Activated CD4-positive, alpha-beta T cell treated with anti-CD3 and anti-CD28 coated beads, Interleukin-2, amount 10 ng/mL, durations not matched to agents 24 days and 14 days (primary cell): Measurements from ENCODE around the gene PDRG1. TPM values are rescaled to one million over a fixed set of nuclear protein-coding genes. Genes with fewer than 3 reads are reported as not detected.

Source experiments
- DNase-seq: peaks from one replicate; pipeline ENCODE4 v3.0.0; 2022
- H3K27ac Mint-ChIP-seq: one replicate; pipeline ENCODE4 v1.8.0; 2022; ENCODE audit warnings: mild to moderate bottlenecking, mixed read lengths
- H3K27me3 Mint-ChIP-seq: one replicate; pipeline ENCODE4 v1.8.0; 2022; ENCODE audit warnings: mixed read lengths
- H3K36me3 Mint-ChIP-seq: one replicate; pipeline ENCODE4 v1.8.0; 2022; ENCODE audit warnings: low read depth, mild to moderate bottlenecking, mixed read lengths
- H3K4me1 Mint-ChIP-seq: one replicate; pipeline ENCODE4 v1.8.0; 2021; ENCODE audit warnings: mixed read lengths
- H3K4me3 Mint-ChIP-seq: one replicate; pipeline ENCODE4 v1.8.0; 2022; ENCODE audit warnings: mild to moderate bottlenecking, moderate library complexity, mixed read lengths
- H3K9me3 Mint-ChIP-seq: one replicate; pipeline ENCODE4 v1.8.0; 2021; ENCODE audit warnings: mixed read lengths
- intact Hi-C: fragments of 100-400 bp; cut with micrococcal nuclease; formaldehyde crosslinking; loops from one replicate; pipeline ENCODE4 v1.15.1; 2023
- total RNA-seq: library from RNA; stranded (reverse); gene quantifications from 2 replicates; pipeline ENCODE4 v1.2.3, GENCODE V29; 2022

The PDRG1 gene
- total RNA-seq, 1 donor from 2014 or later, result 19.3 TPM

DNA sequence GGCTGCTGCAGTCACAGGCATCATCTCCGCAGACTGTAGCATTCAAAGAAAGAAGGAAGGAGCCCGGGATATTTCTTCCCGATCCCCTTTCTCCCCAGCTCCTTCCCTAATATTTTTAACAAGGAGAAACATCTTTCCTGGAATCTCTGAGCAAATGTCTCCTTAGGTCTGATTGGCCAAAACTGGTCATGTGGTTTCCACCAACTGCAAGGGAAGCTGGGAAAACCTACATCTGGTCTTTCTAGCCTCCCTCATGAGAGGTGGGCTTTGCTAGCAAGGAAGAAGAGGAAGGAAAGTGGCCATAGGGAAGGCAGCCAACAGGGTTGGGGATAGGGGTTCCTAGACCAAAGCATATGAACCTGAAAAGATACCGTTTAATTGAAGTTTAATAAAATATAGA lies 35.1 kb downstream of the PDRG1 start:
- no peak overlapping the region for H3K27ac Mint-ChIP-seq
- intact Hi-C loops, result no loop called here
- DNase-seq, result no peak
- H3K36me3 Mint-ChIP-seq, result no peaks in the 10 kb centered on the region
- H3K4me3 Mint-ChIP-seq, result no peak overlapping the region
- H3K4me1 Mint-ChIP-seq, result no peaks in the 10 kb centered on the region
- H3K27me3 Mint-ChIP-seq, result peaks cover 7% of the 10 kb centered on the region
- no peaks in the 10 kb centered on the region for H3K9me3 Mint-ChIP-seq

DNA sequence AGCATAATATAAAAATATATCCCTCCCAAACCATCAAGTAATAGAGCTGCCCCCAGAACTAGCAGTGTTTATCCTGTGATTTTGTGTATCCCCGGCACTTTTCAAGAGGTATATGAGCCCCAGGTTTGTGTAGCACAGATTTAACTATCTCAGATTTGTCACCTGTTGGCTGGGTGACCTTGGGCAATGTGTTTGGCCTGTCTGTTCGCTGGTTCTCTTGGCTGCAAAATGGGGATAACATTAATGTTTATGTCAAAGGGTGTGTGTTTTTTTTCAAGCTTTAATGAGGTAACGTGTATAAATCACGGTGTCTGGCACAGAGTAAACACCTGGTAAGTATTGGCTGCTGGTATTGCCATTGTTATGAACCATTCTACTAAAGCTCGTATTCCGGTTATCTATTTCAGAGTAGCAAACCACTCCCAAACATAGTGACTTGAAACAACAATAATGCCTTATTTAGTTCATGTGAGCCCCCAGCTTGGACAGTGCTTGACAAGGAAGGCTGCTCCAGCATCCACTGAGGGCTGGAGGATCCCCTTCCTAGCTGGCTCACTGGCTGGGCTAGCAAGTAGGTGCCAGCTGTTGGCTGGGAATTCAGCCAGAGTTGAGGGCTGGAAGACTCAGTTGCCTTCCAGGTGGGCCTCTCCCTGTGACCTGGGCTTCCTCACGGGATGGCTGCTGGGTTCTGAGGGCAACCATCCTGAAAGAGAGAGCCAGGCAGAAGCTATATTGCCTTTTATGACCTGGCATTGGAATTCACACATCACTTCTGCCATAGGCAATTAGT lies 36.2 kb downstream of the PDRG1 start:
- peaks cover 7% of the 10 kb centered on the region for H3K27me3 Mint-ChIP-seq
- no peaks in the 10 kb centered on the region for H3K9me3 Mint-ChIP-seq
- intact Hi-C loops, result no loop called here
- no peak for DNase-seq
- no peaks in the 10 kb centered on the region for H3K4me1 Mint-ChIP-seq
- H3K4me3 Mint-ChIP-seq, result no peak overlapping the region
- no peak overlapping the region for H3K27ac Mint-ChIP-seq
- H3K36me3 Mint-ChIP-seq, result no peaks in the 10 kb centered on the region

DNA sequence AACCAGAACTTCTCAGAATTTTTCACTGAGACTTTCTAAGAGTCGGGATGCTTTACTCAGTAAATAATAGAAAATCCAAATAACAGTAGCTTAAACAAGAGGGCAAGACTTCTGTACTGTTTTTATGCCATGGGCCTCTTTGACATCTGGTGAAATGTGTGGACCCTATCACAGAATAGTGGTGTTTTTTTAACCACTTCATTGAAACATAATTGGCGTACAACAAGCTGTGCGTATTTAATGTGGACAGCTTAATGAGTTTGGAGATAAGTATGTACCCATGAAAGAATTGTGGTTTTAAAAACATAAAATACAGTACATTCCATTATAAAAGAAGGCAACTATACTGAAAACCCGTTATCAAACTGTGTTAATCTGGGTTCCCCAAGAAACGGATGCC lies 37.7 kb downstream of the PDRG1 start:
- intact Hi-C loops, result no loop called here
- Mint-ChIP-seq H3K9me3 (no peaks in the 10 kb centered on the region), H3K4me1 (no peaks in the 10 kb centered on the region), H3K27ac (no peak overlapping the region), H3K36me3 (no peaks in the 10 kb centered on the region), H3K4me3 (no peak overlapping the region), H3K27me3 (peaks cover 7% of the 10 kb centered on the region)
- DNase-seq, result no peak

- Mint-ChIP-seq H3K27me3 (peaks cover 7% of the 10 kb centered on the region), H3K4me1 (no peaks in the 10 kb centered on the region), H3K36me3 (no peaks in the 10 kb centered on the region), H3K4me3 (no peak overlapping the region), H3K27ac (no peak overlapping the region), H3K9me3 (no peaks in the 10 kb centered on the region)
- intact Hi-C loops, result no loop called here
- no peak for DNase-seq
Observed at GRCh38 chr20:31913431-31914157, 38.3 kb downstream of the PDRG1 start.

DNA sequence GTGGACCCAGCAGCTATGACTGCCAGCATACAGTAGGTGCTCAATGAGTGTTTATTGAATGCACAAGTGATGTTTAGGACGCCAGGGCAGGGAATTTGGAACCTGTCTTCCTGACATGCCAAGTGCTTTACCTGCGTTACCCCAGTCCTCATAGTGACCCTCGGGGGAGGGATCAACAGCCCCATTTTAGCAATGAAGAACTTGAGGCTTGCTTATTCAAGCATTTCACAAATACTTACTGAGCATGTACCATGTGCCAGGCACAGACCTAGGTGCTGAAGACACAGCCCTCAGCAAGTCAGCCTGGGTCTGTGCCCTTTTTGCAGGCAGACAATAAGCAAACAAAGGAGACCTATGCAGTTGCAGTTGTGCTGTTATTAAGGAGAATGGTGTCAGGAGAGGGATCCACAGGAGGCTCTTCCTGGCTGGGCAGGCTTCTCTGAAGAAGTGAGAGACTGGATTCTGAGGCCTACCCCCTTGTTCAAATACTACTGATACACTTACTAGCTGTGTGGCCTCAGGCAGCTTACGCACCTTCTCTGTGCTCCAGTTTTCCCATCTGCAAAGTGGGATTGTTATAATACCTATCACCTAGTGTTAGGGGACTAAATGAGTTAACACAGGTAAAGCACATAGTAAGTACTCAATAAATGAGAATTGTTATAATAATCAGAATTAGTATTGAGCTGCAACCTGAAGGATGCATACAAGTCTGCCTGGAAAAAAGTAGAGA lies 41.6 kb downstream of the PDRG1 start:
- Mint-ChIP-seq H3K36me3 (no peaks in the 10 kb centered on the region), H3K4me1 (no peaks in the 10 kb centered on the region), H3K27me3 (peaks cover 2% of the 10 kb centered on the region), H3K27ac (no peak overlapping the region), H3K4me3 (no peak overlapping the region), H3K9me3 (no peaks in the 10 kb centered on the region)
- intact Hi-C loops, result no loop called here
- no peak for DNase-seq

- intact Hi-C loops, result no loop called here
- no peak for DNase-seq
- Mint-ChIP-seq H3K9me3 (no peaks in the 10 kb centered on the region), H3K4me1 (no peaks in the 10 kb centered on the region), H3K36me3 (no peaks in the 10 kb centered on the region), H3K27ac (no peak overlapping the region), H3K27me3 (peaks cover 2% of the 10 kb centered on the region), H3K4me3 (no peak overlapping the region)
Observed at GRCh38 chr20:31909253-31910070, 42.4 kb downstream of the PDRG1 start.

DNA sequence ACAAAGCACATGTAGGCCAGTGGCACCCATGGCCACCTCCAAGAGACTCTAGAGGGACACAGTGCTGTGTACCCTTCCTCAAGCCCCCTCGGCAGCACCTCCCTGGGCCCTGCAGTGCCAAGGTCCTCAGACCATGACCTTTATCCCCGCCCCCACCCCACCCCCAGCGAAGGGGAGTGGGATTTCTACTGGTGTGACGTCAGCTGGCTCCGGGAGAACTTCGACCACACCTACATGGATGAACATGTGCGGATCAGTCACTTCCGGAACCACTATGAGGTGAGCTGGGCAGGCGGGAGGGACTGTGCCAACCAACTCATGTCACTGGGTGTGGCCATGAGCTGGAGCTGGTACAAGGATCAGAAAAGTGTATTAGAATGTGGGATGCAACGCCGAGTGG lies 43.4 kb downstream of the PDRG1 start:
- Mint-ChIP-seq H3K36me3 (no peaks in the 10 kb centered on the region), H3K27me3 (peaks cover 4% of the 10 kb centered on the region), H3K4me3 (no peak overlapping the region), H3K4me1 (no peaks in the 10 kb centered on the region), H3K9me3 (no peaks in the 10 kb centered on the region), H3K27ac (no peak overlapping the region)
- DNase-seq, result no peak
- intact Hi-C loops, result no loop called here

- no peaks in the 10 kb centered on the region for H3K36me3 Mint-ChIP-seq
- intact Hi-C loops, result no loop called here
- no peak overlapping the region for H3K27ac Mint-ChIP-seq
- no peaks in the 10 kb centered on the region for H3K4me1 Mint-ChIP-seq
- no peaks in the 10 kb centered on the region for H3K9me3 Mint-ChIP-seq
- no peak for DNase-seq
- H3K27me3 Mint-ChIP-seq, result peaks cover 6% of the 10 kb centered on the region
- H3K4me3 Mint-ChIP-seq, result no peak overlapping the region
Observed at GRCh38 chr20:31908016-31908415, 43.8 kb downstream of the PDRG1 start.

DNA sequence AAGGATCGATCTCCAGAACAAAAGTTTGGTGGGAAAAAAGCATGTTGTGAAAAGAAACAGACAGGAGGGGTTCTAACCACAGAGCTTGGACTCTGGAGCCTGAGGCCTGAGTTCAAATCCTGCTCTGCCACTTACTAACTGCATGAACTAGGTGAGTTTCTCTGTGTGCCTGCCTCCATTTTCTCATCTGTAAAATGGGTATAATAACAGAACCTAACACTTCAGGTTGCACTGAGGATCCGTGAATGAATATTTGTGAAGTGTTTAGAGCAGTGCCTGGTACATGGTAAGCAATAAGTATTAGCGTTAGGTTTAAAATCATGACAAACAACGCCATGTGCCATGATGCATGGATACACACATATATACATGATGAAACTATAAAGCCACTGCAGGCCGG lies 44.8 kb downstream of the PDRG1 start:
- Mint-ChIP-seq H3K4me3 (no peak overlapping the region), H3K9me3 (no peaks in the 10 kb centered on the region), H3K27ac (no peak overlapping the region), H3K4me1 (no peaks in the 10 kb centered on the region), H3K27me3 (peaks cover 6% of the 10 kb centered on the region), H3K36me3 (no peaks in the 10 kb centered on the region)
- intact Hi-C loops, result no loop called here
- DNase-seq, result no peak

GRCh38 chr20:31906001-31906400 lies 45.8 kb downstream of the PDRG1 start:
- H3K9me3 Mint-ChIP-seq, result no peaks in the 10 kb centered on the region
- H3K4me3 Mint-ChIP-seq, result no peak overlapping the region
- peaks cover 6% of the 10 kb centered on the region for H3K27me3 Mint-ChIP-seq
- intact Hi-C loops, result no loop called here
- no peak overlapping the region for H3K27ac Mint-ChIP-seq
- no peaks in the 10 kb centered on the region for H3K36me3 Mint-ChIP-seq
- no peaks in the 10 kb centered on the region for H3K4me1 Mint-ChIP-seq
- no peak for DNase-seq

DNA sequence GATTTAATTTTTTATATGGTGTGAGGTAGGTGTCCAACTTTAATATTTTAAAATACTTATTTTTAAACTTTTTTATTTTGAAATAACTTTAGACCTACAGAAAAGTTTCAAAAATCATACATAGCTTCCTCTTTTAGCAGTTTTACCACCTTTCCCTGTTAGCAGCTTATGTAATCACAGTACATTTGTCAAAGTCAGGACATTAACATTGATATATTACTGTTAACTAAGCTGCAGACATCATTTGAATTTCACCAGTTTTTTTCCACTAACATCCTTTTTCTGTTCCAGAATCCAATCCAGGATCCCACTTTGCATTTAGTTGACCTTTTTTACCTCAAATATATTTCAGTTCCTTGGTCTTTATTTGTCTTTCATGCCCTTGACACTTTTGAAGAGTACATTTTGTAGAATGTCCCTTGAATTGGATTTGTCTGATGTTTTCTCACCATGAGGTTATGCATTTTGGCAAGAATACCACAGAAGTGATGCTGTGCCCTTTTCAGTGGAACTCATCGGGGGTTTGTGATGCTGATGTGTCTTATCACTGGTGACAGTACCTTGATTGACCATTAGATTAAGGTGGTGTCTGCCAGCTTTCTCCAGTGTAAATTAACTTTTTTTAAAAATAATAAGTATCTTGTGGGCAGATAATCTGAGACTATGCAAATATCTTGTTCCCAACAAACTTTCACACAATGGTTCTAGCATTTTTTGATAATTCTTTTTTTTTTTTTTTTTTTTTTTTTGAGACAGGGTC lies 48.0 kb downstream of the PDRG1 start:
- Mint-ChIP-seq H3K4me3 (no peak overlapping the region), H3K27me3 (peaks cover 6% of the 10 kb centered on the region), H3K36me3 (no peaks in the 10 kb centered on the region), H3K27ac (no peak overlapping the region), H3K9me3 (no peaks in the 10 kb centered on the region), H3K4me1 (no peaks in the 10 kb centered on the region)
- intact Hi-C loops, result no loop called here
- DNase-seq, result no peak

GRCh38 chr20:31901615-31902014 lies 50.2 kb downstream of the PDRG1 start:
- Mint-ChIP-seq H3K4me1 (no peaks in the 10 kb centered on the region), H3K36me3 (no peaks in the 10 kb centered on the region), H3K9me3 (no peaks in the 10 kb centered on the region)

DNA sequence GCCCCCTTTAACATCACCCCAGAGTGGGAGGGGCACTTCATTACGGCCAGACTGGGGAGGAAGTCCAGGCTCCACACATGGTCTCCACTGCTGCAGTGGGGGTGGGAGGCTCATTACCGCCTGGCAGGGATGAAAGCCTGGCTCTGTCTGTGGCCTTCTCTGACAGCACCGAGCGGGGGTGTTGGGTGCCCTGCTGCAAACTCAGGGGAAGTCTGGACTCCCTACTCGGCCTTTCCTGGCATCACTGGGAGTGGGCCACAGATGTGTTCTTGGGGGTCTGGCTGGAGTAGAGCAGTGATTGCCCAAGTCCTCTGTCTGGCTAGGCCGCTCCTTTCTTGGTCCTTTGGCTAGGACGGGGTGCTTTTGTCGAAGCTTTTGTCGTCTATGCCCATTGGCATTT lies 54.3 kb downstream of the PDRG1 start:
- intact Hi-C loops, result no loop called here
- Mint-ChIP-seq H3K27me3 (peaks cover 7% of the 10 kb centered on the region), H3K9me3 (no peaks in the 10 kb centered on the region), H3K27ac (no peak overlapping the region), H3K36me3 (no peaks in the 10 kb centered on the region), H3K4me3 (no peak overlapping the region), H3K4me1 (no peaks in the 10 kb centered on the region)
- DNase-seq, result no peak

More at GRCh38 chr20:31901615-31902014, 50.2 kb downstream of the PDRG1 start:
- H3K27ac Mint-ChIP-seq, result no peak overlapping the region
- no peak overlapping the region for H3K4me3 Mint-ChIP-seq
- intact Hi-C loops, result no loop called here
- peaks cover 8% of the 10 kb centered on the region for H3K27me3 Mint-ChIP-seq
- DNase-seq, result no peak
